ENCODE measurements around the gene GNG12. TPM values are rescaled to one million over a fixed set of nuclear protein-coding genes. Genes with fewer than 3 reads are reported as not detected.

Gene GNG12
- total RNA-seq, 1 experiment from 2014 or later: 14.3 TPM

DNA sequence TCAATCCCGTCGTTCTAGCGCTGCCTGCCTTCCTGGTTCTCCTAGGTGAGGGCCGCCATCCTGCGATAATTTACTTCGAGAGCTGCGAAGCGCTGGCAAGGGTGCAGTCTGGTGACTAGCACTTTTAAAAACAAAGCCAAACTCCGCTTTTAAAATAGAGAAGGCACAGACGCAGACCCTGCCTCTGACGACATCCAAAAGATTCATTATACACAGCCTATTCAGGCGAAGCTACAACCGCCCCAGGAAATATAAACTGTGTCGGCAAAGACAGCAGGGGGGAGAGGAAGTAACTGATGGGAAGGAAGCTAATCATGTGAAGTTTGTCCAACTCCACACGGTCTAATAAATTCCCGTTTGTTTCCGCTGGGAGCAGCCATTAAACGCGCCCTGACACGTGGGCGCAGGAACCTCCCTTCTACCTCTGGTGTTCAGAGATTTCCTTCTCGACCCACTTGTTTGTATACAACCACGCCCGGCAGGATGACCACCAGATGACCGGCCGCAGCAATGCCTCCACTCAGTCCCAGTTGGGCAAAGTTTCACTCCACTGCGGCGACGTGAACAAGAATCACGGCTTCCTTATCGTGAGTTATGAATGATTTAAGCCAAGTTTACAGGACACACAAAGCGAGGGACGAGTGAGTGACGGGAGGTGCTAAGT lies 1.3 kb downstream of the GNG12 start:
- H4K91ac ChIP-seq (ENCODE audit: insufficient read length, low read depth, low read length): no peak overlapping the region
- H3K14ac ChIP-seq (ENCODE audit: insufficient read depth, low read length): no peak overlapping the region; the same call in 1 of the 2 replicates
- H2BK15ac ChIP-seq (ENCODE audit: low read depth, low read length): no peak overlapping the region
- no peak overlapping the region for H3K23ac ChIP-seq (ENCODE audit: insufficient read length, low read depth, low read length)
- Mint-ChIP-seq H3K27me3 (ENCODE audit: low read depth) (peaks cover 37% of the 10 kb centered on the region), H3K4me1 (peaks cover 26 to 28% of the 10 kb centered on the region in 2 experiments), H3K4me3 (peak overlapping the region; percentile 77 to 97), H3K9me3 (no peaks in the 10 kb centered on the region), H3K27ac (peak overlapping the region in 2 of 3 experiments; percentile 24 to 40; a peak in 2 of 7 replicates), H3K36me3 (ENCODE audit: insufficient read depth in 1 of 3, low read depth in 3 of 3) (no peaks in the 10 kb centered on the region; a peak in 1 of 7 replicates)
- H2BK5ac ChIP-seq (ENCODE audit: insufficient read length, low read length): no peak overlapping the region
- no peak for DNase-seq
- H2BK20ac ChIP-seq (ENCODE audit: low read depth, low read length, poor library complexity, severe bottlenecking): no peak overlapping the region
- no peaks in the 10 kb centered on the region for H4K20me1 ChIP-seq (ENCODE audit: control insufficient read depth, insufficient read depth, insufficient read length)
- H3K4ac ChIP-seq (ENCODE audit: low read depth, low read length): no peak overlapping the region
- H3K79me1 ChIP-seq (ENCODE audit: insufficient read depth, low read depth, low read length, poor library complexity, severe bottlenecking): no peaks in the 10 kb centered on the region
- no peak overlapping the region for H2BK120ac ChIP-seq (ENCODE audit: low read depth, low read length, poor library complexity, severe bottlenecking)
- peak overlapping the region; percentile 86 for H3K4me2 ChIP-seq (ENCODE audit: insufficient read depth, insufficient read length, low read length)
- H3K27ac ChIP-seq (ENCODE audit: insufficient read length, low read depth, low read length): no peak overlapping the region
- no peak overlapping the region for H2BK12ac ChIP-seq (ENCODE audit: insufficient read length, low read depth, low read length)
- H3K4me1 ChIP-seq (ENCODE audit: insufficient read depth, low read length): no peaks in the 10 kb centered on the region; the same call in 1 of the 2 replicates
- WGBS (ENCODE audit: extremely low coverage, insufficient read length, low lambda C conversion rate): no CpG with 5 or more reads among the region's 34 CpGs
- H2AFZ ChIP-seq (ENCODE audit: low read length): peak overlapping the region; percentile 1
- H4K8ac ChIP-seq (replicated peaks; ENCODE audit: insufficient read length, low read depth, low read length): no peak overlapping the region
- no peak overlapping the region for H3T11ph ChIP-seq (ENCODE audit: low read length)
- H3K9me3 ChIP-seq (ENCODE audit: control insufficient read depth, low read depth, low read length): no peaks in the 10 kb centered on the region
- H3K9ac ChIP-seq (ENCODE audit: extremely low read depth, insufficient read length, low read length): no peak overlapping the region
- no peaks in the 10 kb centered on the region; the same call in 1 of the 2 replicates for H3K79me2 ChIP-seq (ENCODE audit: insufficient read depth, low read length)
- no peak overlapping the region for H4K5ac ChIP-seq (ENCODE audit: insufficient read length, low read depth, low read length)
- H3K27me3 ChIP-seq (ENCODE audit: insufficient read depth, low read length): peaks cover 4% of the 10 kb centered on the region
- no peak overlapping the region for H2AK5ac ChIP-seq (ENCODE audit: insufficient read length, low read length)
- H3K18ac ChIP-seq (ENCODE audit: insufficient read length, low read depth, low read length): peak overlapping the region; percentile 5
- no peak overlapping the region for H3K56ac ChIP-seq (ENCODE audit: insufficient read length, low read depth, low read length)
- no peak for TF ChIP-seq CTCF (conservative IDR thresholded peaks at IDR 0.05)
- peaks cover 16% of the 10 kb centered on the region for H3K23me2 ChIP-seq (ENCODE audit: insufficient read length, low read depth, low read length, poor library complexity, severe bottlenecking)

Measured in H9 (cell line).